Measurements from ENCODE around the gene SAT2. TPM values are rescaled to one million over a fixed set of nuclear protein-coding genes. Genes with fewer than 3 reads are reported as not detected.
A peak's percentile ranks its signal among the peaks of the same experiment; 100 is the strongest.

SAT2 gene
- total RNA-seq, 1 experiment from 2014 or later, result 54.9 TPM

- Histone ChIP-seq H3K9me3 (ENCODE audit: control insufficient read depth in 1 of 2, insufficient read depth in 1 of 2, low read depth in 1 of 2, low read length in 2 of 2) (no peaks in the 10 kb centered on the region), H3K79me2 (ENCODE audit: insufficient read depth, low read length) (peaks cover 40% of the 10 kb centered on the region), H3K4me2 (ENCODE audit: low read length) (peak overlapping the region; percentile 70), H3K27ac (ENCODE audit: low read depth, low read length) (peak overlapping the region; percentile 75), H2AFZ (ENCODE audit: low read depth, low read length, poor library complexity, severe bottlenecking) (no peak overlapping the region), H3K36me3 (ENCODE audit: control insufficient read depth in 1 of 2, insufficient read depth in 2 of 2, low read length in 2 of 2) (peaks cover 7 to 17% of the 10 kb centered on the region in 2 experiments), H3K9me2 (ENCODE audit: insufficient read depth) (no peaks in the 10 kb centered on the region), H3K4me1 (ENCODE audit: control insufficient read depth in 1 of 2, insufficient read depth in 2 of 2, low read length in 2 of 2) (peaks cover 12 to 22% of the 10 kb centered on the region in 2 experiments), H3K4me3 (replicated peaks in 1 of 2; ENCODE audit: low read depth in 1 of 2, low read length in 2 of 2) (peak overlapping the region; percentile 42 to 49), H4K20me1 (ENCODE audit: insufficient read depth) (no peaks in the 10 kb centered on the region), H3K9ac (ENCODE audit: low read length) (peak overlapping the region; percentile 53), H3K27me3 (ENCODE audit: insufficient read depth, low read length) (no peaks in the 10 kb centered on the region)
- no peak for TF ChIP-seq JUND (IDR thresholded peaks at IDR 0.05)
- peak; percentile 32 for TF ChIP-seq POLR2A (IDR thresholded peaks at IDR 0.05; ENCODE audit: borderline replicate concordance, extremely low read depth, insufficient read depth, insufficient read length)
- BruUV-seq (replicated peaks), result no TSS peak
- DNase-seq (ENCODE audit: low read depth, low spot score) (no peak), ATAC-seq (peak; percentile 2; the same call in 1 of the 2 replicates)
- RAD21 ChIA-PET (ENCODE audit: low non-redundant PET in 1 of 2, low total read pairs in 2 of 2, uncharacterized antibody in 2 of 2, unreplicated experiment in 2 of 2), result interaction anchor here in 1 of 2 experiments (0.7 to 1.0 kb wide), 2 partner anchors 71 to 139 kb away, joined by 3 read pairs; no protein-coding TSS in a partner anchor
- CTCF ChIA-PET, result interaction anchor here (1.0 to 2.1 kb wide), 6 partner anchors 9 to 72 kb away, joined by 3 to 16 read pairs (median 4); partner anchors contain the start of genes MPDU1, SAT2, TP53 and WRAP53
- intact Hi-C loops (cut with micrococcal nuclease), result loop anchor here (2.0 kb wide), 1 partner anchor 71 kb away; the partner anchor contains the start of gene TP53
- POLR2A ChIA-PET, result interaction anchor here (0.8 to 2.5 kb wide), 5 partner anchors 12 to 72 kb away, joined by 4 to 27 read pairs (median 7); partner anchors contain the start of genes MPDU1, SAT2, SHBG and TP53
Observed at GRCh38 chr17:7615265-7615747, 12.3 kb downstream of the SAT2 start.

DNA sequence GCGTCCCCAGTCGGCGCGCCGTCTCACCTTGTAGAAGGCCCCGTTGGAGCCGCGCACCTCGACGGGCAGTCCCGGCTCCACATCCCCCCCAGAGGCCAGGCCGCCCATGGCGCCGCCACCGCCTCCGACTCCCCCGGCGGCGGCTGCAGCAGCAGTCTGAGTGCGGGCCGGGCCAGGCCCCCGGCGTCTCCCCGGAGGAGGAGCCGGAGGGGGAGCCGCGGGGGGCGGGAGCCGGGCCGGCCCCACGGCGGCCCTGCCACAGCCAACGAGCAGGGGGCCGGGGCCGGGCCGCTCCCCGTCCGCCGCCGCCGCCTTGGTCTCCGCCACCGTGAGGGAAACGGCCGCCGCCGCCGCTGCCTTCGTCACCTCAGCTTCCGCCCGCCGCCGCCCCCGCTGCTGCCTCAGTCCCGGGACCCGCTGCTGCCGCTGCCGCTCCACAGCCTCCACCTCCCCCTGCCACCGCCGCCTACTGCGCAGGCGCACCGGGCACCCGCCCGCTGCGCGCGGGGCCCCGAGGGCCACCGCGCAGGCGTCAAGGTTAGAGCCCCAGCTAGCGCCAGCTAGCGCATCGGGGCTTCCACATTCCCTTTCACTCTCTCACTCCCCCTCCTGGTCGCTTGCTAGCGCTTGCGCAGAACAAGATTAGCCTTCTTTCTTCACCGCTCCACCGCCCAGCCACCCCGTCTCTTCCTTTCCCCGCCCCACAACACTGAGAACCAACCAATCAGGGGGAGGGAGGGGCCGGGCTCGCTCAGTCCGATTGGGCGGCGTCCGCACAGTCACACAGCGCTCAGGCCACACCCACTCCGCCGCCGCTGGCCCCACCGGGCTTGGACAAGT is 13.0 kb downstream of the SAT2 start, which contains the start of gene FXR2:
Gene FXR2, minus strand, starts transcription at position 473 of the 840 bp plus-strand sequence. Its CDS starts 365 bp downstream, at position 108.
- peak within 1 kb of the TSS; percentile 96 for H3K27ac ChIP-seq (ENCODE audit: low read depth, low read length)
- no peaks in the 10 kb centered on the region for H4K20me1 ChIP-seq (ENCODE audit: insufficient read depth)
- H3K27me3 ChIP-seq (ENCODE audit: insufficient read depth, low read length), result no peaks in the 10 kb centered on the region
- H3K4me1 ChIP-seq (ENCODE audit: control insufficient read depth in 1 of 2, insufficient read depth in 2 of 2, low read length in 2 of 2), result peaks cover 12 to 22% of the 10 kb centered on the region in 2 experiments
- H3K9me3 ChIP-seq (ENCODE audit: control insufficient read depth in 1 of 2, insufficient read depth in 1 of 2, low read depth in 1 of 2, low read length in 2 of 2), result no peaks in the 10 kb centered on the region
- peaks cover 45% of the 10 kb centered on the region for H3K79me2 ChIP-seq (ENCODE audit: insufficient read depth, low read length)
- intact Hi-C loops (cut with micrococcal nuclease), result loop anchor here (2.0 kb wide), 1 partner anchor 72 kb away; the partner anchor contains the start of gene TP53
- ATAC-seq (peak; percentile 93), DNase-seq (ENCODE audit: low read depth, low spot score) (peak; percentile 100)
- no TSS peak for BruUV-seq (replicated peaks)
- peak within 1 kb of the TSS; percentile 64 to 87 for H3K4me3 ChIP-seq (replicated peaks in 1 of 2; ENCODE audit: low read depth in 1 of 2, low read length in 2 of 2)
- H2AFZ ChIP-seq (ENCODE audit: low read depth, low read length, poor library complexity, severe bottlenecking), result no peak within 1 kb of the TSS
- peaks cover 7 to 17% of the 10 kb centered on the region in 2 experiments for H3K36me3 ChIP-seq (ENCODE audit: control insufficient read depth in 1 of 2, insufficient read depth in 2 of 2, low read length in 2 of 2)
- ChIA-PET CTCF (interaction anchor here (0.8 to 2.1 kb wide), 6 partner anchors 9 to 73 kb away, joined by 3 to 16 read pairs (median 4); partner anchors contain the start of genes SAT2, TP53 and WRAP53), POLR2A (interaction anchor here (0.8 to 2.5 kb wide), 5 partner anchors 13 to 73 kb away, joined by 4 to 27 read pairs (median 7); partner anchors contain the start of genes MPDU1, SAT2, SHBG and TP53), RAD21 (ENCODE audit: low non-redundant PET in 1 of 2, low total read pairs in 2 of 2, uncharacterized antibody in 2 of 2, unreplicated experiment in 2 of 2) (interaction anchor here in 1 of 2 experiments (0.7 to 1.0 kb wide), 2 partner anchors 72 to 139 kb away, joined by 3 read pairs; no protein-coding TSS in a partner anchor)
- H3K4me2 ChIP-seq (ENCODE audit: low read length), result peak within 1 kb of the TSS; percentile 86
- peak within 1 kb of the TSS; percentile 75 for H3K9ac ChIP-seq (ENCODE audit: low read length)
- no peaks in the 10 kb centered on the region for H3K9me2 ChIP-seq (ENCODE audit: insufficient read depth)
- TF ChIP-seq, protein P1, sequence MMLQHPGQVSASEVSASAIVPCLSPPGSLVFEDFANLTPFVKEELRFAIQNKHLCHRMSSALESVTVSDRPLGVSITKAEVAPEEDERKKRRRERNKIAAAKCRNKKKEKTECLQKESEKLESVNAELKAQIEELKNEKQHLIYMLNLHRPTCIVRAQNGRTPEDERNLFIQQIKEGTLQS (IDR thresholded peaks at IDR 0.05), result no peak
- TF ChIP-seq TCF7L2 (IDR thresholded peaks at IDR 0.05; ENCODE audit: borderline replicate concordance, extremely low read depth, insufficient read depth, insufficient read length), result no peak
- TF ChIP-seq RAD21 (IDR thresholded peaks at IDR 0.05; ENCODE audit: low read depth), result no peak
- no peak for TF ChIP-seq SIN3A (IDR thresholded peaks at IDR 0.05; ENCODE audit: low read depth)
- TF ChIP-seq ELF1 (IDR thresholded peaks at IDR 0.05; ENCODE audit: borderline replicate concordance, low read depth), result no peak
- TF ChIP-seq, protein P2, sequence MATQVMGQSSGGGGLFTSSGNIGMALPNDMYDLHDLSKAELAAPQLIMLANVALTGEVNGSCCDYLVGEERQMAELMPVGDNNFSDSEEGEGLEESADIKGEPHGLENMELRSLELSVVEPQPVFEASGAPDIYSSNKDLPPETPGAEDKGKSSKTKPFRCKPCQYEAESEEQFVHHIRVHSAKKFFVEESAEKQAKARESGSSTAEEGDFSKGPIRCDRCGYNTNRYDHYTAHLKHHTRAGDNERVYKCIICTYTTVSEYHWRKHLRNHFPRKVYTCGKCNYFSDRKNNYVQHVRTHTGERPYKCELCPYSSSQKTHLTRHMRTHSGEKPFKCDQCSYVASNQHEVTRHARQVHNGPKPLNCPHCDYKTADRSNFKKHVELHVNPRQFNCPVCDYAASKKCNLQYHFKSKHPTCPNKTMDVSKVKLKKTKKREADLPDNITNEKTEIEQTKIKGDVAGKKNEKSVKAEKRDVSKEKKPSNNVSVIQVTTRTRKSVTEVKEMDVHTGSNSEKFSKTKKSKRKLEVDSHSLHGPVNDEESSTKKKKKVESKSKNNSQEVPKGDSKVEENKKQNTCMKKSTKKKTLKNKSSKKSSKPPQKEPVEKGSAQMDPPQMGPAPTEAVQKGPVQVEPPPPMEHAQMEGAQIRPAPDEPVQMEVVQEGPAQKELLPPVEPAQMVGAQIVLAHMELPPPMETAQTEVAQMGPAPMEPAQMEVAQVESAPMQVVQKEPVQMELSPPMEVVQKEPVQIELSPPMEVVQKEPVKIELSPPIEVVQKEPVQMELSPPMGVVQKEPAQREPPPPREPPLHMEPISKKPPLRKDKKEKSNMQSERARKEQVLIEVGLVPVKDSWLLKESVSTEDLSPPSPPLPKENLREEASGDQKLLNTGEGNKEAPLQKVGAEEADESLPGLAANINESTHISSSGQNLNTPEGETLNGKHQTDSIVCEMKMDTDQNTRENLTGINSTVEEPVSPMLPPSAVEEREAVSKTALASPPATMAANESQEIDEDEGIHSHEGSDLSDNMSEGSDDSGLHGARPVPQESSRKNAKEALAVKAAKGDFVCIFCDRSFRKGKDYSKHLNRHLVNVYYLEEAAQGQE (IDR thresholded peaks at IDR 0.05; ENCODE audit: low read depth), result no peak
- no peak for TF ChIP-seq ZNF274 (IDR thresholded peaks at IDR 0.05; ENCODE audit: low read depth, low read length)
- no peak for TF ChIP-seq EZH2 (IDR thresholded peaks at IDR 0.05)
- TF ChIP-seq SRF (IDR thresholded peaks at IDR 0.05; ENCODE audit: low read depth), result no peak
- TF ChIP-seq, protein P3, sequence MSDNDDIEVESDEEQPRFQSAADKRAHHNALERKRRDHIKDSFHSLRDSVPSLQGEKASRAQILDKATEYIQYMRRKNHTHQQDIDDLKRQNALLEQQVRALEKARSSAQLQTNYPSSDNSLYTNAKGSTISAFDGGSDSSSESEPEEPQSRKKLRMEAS (IDR thresholded peaks at IDR 0.05), result no peak; the same call in 1 of the 2 replicates

Data from HCT116 (cell line).